T-helper 22 cell (primary cell): ENCODE results near the gene NTM.

Experiments used
- DNase-seq: peaks from one replicate; pipeline ENCODE4 v3.0.0-alpha.2; 2020; ENCODE audit warnings: low read depth

NTM gene

DNA sequence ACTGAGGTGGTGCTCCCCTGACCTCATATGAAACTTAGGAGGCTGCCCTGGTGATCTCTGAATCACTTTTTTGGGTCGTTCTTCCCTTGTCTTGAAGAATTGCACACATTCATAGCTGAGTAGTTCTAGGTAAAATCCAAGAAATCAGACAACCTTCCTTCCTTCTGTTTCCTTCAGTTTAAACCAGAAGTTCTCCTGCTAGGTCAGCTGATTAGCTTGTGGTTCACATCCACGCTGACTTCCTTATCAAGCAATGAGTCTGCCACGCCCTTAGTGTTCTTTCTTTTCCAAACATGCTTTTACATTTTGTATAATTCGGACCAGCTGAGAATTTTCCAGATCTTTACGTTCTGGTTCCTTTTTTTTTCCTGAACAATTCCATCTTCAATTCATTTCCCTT lies 892.8 kb downstream of the NTM start:
- no peak for DNase-seq

DNA sequence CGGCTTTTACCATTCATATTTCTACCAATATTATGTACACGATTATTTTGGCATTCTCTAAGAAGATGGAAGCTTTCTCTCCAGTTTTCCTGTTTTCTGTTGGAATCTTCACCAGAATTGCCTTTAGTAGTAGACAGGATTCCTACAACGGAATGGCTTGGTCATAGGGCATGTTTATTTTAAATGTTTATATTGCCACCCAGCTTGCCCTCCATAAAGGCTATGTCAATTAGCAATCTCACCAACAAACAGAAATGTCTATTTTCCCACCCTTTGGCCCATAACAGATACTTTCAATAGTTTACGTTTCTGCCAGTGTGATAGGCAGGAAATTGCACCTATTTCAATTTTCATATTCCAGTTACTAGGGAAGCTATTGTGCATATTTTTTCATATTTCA lies 893.5 kb downstream of the NTM start:
- DNase-seq = no peak

DNA sequence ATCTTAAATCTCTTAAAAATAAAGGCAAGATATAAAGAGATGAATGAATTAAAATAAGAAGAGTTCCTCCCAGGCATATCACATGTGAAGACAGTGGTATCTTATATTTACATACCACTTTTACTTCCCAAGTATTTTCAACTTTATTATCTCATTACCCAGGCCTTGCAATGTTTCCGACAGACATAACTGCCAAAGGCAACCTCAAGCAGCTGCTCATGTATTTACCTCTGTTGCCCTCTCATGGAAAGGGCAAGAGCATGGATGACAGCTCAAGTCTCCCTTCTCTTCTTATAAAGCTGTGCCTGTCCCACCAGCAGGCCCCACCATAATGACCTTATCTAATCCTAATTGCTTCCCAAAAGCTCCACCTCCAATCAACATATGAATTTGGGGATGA lies 894.2 kb downstream of the NTM start:
- DNase-seq = no peak

DNA sequence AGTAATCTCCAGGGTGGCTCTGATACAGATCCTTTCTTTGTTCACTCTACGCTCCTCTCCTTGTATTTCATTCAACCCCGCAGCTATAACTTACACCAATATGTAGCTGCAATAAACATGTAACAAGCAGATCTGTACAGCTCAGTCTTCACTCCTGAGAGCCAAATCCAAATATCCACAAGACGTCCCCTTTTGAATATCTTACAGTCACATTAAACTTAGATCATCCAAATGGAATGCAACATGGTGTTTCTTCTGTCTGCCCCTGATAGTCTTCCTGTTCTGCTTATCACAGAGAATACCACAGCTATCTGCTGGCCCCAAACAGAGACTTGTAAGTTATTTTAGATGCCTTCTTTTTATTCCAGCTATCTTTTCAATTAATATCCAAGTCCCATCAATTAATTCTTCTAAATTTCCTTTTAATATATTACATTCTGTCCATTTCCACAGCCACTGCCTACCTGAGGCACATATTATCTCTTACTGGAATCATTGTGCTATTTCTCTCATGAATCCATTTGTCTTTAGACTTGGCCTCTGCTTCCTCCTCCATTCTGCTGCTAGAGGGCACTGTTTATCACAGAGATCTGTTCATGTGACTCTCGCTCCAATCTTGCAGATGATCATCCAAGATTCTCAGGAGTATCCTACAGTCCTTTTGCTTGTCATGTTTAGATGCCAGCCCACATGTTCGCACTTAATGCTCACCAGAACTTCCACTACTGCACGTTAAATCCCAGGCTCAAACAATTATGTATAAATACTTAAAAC lies 908.6 kb downstream of the NTM start:
- no peak for DNase-seq

DNA sequence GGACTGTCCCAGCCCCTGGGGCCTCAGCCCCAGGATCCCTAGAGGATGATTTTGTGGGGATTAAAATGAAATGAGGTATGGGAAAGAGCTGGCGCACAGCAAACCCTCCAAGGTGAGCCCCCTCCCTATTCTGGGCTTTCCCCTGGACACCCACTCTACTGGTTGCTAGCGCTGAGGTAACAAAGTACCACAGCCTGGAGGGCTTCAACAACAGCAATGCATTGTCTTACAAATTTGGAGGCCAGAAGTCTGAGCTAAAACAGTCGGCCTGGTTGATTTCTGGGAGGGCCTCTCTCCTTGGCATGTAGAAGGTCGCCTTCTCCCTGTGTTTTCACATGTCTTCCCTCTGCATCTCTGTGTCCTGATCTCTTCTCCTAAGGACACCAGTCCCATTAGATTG lies 913.6 kb downstream of the NTM start:
- DNase-seq = no peak

DNA sequence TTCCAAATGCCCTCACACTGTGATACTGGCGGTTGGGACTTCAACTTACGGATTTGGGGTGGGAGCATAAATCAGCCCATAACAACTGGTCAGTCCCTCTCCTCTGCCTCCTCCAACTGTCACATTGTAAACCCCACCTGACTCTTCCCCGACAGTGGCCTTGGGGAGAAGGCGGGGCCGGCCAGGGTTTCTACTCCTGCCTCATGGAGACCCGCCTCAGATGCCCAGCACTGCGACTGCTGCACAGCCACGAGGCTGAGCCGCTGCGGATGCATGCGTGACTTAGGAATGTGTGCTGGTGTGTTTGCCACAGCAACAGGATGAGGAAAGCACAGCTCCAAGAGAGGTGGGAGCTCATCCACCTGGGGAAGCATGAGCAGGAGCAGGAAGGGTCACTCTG lies 914.2 kb downstream of the NTM start:
- DNase-seq = no peak

DNA sequence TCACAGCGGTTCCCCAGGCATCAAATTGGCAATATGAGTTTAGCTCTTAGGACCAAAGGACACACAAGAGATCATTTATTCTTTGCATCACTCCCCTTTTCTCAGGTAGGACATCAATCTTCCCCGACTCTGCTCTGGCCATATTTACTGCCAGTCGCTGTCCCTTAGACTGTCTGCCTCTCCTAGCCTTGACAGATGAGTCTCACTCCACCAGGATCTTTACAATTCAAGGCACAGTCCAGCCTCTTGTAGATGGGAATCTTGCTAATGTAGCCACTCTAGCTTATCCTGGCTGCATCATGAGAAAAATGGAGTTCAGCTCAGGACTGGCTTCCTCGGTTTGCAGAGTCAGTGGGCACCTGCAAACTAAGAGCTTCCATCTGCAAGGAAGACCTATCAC lies 915.2 kb downstream of the NTM start:
- no peak for DNase-seq

DNA sequence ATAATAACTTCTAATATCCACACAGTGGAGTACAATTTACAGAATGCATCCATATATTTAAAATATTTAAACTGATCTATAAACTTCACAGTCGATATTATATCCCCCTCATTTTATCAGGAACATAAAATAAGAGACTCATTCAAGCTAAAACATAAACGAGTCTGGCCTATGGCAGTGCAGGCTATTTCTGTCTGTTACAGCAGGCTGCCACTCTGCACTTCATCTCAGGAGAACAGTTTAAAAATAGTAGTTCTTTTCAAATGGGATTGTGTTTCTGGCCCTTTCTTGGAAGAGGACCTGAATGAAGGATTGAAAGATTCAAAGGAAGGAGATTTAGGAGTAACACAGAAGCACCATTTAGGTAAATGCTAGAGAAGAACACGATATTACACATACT lies 915.7 kb downstream of the NTM start:
- no peak for DNase-seq

DNA sequence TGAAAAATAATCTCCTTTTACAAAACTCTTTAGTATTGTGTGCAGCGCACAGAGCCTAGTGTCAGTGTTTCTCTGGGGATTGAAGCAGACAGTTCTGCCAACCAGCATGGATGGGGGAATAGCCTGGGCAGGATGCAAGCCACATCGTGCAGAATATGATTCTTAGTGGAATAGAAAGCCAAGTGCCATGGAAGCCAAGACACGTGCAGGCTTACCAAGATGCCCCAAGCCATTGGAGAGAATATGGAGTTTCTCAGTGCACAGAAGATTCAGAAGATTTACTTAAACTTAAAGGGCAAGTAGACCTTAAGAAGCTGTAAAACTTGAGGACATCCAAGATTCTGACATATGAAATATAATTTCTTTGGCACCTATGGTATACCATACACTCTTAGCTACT lies 917.6 kb downstream of the NTM start:
- no peak for DNase-seq

DNA sequence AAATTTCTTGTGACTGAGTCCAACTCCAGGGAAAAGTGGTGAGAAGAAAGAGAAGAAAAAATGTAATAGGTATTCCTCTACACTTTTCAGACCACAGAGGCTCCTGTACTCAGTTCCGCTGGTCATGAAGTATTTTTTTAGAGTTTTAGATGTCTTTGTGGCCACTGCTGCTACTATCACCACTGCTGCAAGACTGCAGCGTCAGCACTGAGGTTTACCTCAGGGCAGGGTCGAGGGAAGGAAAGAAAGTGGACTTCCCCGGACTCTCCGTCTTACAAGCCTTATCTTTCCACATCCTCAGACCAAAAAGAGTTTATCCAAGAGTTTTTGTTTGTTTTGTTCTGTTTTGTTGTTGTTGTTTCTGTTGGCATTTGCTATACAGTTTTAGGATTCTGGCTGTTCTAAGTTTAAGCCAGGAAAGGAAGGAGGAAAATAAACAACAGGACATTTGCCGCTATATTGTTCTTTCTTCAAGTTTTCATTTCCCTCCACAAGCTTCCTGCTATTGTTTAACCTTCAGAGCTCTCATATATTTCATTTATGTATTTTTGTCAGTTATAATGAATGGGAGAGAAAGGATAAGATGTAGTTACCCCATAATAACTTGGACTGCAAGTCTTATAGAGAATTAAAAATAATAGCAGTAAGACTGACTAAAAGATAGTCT lies 919.3 kb downstream of the NTM start:
- no peak for DNase-seq

DNA sequence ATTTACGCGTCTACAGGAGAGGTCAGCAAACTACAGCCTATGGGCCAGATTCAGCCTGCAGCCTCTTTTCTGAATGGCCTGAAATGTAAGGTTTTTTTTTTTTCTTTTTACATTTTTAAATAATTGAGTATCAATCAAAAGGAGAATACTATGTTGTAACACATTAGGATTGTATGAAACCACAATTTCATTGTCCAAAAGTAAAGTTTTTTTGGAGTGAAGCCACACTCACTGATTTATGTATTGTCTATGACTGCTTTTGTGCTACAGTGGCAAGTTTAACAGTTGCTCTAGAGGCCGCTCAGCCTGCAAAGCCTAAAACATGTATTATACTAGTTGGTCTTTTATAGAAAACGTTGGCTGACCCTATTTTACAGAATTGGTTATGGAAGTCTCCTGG lies 923.2 kb downstream of the NTM start:
- DNase-seq = no peak

DNA sequence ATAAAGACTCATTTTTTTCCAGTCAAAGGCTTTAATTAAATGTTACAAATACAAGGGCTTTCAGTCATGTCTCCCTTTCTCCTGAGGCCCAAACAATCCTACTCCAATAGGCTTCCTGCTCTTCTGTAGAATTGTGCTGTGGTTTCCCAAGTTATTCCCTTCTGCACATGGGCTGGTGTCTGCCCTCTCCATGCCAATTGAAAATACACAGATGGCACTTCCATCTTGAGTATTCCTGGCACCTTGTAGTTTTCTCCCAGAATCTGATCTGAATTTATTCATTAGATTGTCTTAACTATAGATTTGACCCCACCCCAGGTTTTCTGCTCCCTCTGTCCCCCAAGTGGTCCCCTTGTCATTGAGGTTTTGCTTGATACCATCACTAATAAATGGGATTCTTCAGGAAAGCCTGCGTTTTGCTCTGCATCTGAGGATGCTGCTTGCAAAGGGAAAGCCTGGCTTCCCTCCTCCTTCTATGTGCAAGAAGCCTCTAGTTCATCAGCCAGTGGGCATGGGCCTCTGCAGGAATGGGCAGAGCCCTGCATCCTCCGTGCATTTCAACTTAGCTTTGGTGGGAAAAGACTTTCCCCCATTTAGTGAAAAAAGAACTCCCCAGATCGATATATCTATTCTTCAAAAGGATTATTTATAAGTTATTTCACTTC lies 926.7 kb downstream of the NTM start:
- DNase-seq = no peak

DNA sequence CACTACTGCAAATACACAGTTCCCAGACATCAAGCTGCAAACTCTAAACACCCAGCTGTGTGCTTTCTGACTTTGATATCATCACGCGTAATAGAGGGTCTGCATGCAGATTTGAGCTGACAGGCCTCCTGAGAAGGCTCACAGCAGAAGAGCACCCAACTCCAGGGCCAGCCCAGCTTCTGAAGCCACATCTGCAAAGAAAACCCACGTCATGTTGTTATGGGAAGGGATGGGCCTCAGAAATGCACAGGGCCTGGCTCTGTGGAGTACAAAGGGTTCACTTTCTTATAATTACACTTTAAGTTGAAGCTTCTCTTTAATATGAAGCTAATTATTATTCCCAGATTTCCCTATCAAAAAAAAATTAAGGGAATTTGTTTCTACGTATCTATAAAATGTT lies 927.9 kb downstream of the NTM start:
- DNase-seq = no peak

DNA sequence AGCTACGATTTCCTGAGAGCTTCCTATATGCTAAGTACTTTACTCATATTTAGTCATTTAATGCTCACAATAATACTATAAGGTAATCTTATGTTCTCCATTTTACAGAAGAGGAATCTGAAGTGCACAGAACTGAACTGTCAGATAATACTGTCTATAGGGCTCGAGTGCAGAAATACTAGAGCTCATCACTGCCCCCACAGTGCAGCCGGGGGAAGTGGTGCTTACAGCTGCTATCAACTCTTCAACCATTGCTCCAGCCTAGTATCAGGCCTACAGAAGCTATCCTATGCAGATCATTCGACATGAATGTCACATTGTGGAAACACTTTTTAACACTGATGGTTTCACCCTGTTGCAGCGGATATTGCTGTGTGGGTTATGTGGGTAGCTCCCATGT lies 929.9 kb downstream of the NTM start:
- DNase-seq = no peak

DNA sequence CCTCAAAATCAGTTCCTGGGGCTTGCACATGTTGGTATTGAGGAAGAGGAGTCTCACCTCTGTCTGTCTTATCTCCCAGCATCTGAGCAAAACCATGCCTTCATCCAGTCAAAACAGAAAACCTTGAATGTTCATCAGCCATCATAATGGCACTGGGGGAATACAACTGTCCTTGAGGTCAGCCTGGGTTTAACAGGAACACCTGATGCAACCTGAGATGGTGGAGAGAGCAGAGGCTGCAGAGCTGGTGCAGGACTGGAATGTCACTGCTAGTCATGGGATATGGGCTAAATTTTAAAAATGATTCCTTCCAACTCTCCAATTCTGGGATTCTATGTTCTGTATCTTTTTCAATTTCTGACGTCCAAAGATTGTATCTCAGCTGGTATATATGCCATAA lies 931.0 kb downstream of the NTM start:
- DNase-seq = no peak

DNA sequence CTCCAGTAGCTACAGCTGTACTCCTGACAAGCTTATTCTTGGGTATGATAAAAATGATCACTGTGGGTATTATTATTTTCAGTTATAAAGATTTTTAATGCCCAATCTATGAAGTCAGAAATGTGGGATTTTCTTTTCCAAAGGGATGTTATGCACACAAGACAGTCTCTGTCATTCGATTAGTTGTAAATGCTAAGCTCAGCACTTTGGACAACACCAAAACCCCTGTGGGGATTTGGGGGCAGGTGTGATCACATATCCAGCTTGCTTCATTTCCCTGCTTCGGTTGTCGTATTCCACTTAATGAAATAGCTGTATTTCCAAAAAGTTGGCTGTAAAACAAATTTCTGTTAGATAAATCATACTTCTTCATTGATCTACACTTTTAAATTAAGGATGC lies 931.5 kb downstream of the NTM start:
- DNase-seq = no peak

DNA sequence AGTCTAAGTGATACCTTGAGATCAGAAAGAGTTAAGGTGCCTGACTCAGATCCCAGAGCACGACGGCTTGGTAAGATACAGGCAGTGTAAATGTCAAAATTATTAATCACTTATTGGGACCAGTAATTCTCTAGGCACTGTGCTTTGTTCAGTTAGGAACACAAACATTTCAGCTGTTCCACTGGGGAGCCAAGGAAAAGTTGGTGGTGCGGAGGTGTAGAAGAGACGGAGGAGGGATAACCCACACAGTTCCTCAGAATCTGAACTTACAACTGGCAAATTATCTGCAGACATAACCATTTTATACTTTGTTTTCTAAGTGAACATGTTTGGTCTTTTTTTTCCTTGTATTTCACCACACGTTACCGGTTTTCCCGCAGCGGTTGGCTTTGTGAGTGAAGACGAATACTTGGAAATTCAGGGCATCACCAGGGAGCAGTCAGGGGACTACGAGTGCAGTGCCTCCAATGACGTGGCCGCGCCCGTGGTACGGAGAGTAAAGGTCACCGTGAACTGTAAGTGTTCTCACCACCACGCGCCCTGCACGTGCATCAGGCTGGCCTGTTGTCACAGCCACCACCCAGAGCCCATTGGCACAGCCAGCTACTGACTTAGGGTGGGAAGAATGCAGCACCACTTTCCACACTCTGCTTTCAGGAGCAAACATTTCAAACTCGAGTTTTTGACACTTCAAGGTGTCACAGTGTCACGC lies 937.0 kb downstream of the NTM start:
- DNase-seq = no peak

DNA sequence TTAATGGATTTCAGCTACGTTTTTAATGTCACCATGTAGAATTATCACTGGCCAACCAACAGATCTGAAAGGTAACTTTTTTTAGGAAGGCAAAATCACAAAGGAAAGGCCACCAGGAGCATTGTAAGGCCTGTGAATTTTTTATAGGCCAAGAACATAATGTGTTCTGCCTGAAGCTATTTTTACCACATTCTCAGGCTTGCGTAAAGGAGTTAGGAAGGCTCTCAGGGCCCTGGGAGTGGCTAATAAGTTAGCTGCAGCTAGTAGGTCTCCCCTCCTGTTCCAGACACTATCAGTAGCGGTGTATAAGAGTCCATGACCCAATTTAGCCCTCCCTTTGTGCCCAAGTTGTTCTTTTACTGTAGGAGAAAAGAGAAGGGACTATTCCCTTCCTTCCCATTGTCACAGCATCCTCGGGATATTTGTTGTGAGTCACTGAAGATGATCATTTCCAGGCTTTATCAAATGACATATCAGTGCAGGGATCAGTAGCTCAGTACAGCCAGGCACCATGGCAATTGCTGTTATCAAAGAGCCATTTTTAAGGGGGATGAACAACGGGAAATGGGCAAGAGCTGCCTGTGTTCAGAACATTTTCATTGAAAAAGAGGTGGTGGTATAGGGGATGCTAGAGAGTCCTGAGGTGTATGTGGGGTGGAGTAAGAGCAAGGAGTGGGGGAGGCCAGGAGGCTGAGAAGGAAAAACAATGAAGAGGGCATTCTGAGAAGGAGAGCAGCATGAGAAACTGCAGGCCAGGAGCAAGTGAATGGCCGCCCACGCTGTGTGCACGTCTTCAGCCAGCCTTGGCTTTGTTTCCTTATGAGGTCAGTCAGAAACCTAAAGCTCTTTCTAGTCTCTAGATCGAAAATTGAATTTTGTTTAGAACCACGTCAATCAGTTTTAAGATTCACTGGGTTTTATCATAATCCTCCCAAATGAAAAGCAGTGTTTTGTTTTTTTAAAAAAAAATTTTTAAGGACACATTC lies 940.3 kb downstream of the NTM start:
- no peak for DNase-seq

DNA sequence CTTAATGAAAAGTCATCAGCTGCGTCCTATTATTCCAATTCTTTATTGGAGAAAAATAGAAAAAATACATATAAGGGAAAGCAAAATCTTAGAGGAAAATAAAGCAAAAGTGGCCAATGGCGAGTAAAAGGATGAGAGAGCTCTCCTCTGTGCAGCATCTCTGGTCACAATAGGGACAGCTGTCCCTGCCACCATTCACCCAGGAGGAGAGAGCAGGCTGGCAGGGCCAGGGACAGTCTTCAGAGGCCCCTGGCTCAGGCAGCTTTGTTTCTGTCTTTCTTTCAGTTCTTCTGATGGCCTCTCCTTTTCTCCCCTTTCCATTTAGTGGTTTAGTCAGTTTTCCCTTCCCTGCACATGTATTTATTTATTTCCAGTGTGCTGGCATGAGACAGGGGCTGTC lies 941.3 kb downstream of the NTM start:
- no peak for DNase-seq

DNA sequence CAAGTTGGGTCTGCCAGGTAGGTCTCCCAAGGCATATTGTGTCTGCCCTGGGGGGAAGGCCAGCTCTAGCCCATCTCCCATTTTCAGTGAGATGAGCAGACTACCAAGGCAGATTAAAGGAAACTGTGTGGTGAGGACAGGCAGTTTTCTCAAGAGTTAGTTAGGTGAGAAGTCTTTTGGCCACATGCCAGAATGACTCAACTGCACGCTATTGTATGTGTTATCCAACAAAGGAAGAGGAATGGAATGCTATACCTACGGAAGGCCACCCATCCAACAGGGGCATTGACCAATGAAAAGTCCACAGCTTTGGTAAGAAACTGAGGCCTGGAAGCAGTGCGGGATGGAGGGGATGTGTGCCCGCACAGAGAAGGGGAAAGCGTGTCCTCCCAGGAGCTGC lies 941.7 kb downstream of the NTM start:
- DNase-seq = no peak

DNA sequence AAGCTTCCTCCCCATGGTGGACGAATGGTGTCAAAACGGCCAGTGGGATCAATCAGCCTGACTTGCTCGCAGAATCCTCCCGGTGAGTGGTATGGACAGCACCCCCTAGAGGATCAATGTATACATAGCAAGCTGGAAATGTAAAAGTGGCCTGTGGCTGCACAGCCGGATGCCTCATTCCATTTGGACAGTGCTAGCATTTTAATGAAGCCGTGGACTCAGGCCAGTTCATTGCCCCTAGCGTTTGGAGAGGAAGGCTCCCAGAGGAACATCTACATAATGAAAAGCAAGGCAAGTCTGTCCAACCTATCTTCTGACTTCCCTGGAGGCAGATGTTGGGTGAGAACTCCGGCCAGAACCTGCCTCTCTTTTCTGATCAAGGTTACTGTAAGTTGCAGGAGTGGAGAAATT lies 942.3 kb downstream of the NTM start:
- DNase-seq = no peak
